HG02884 (cell line): Measurements from ENCODE around the gene MYO18B.
"Not testable (repeated sequence)": the region's sequence is repeated elsewhere in the genome, so short reads cannot be mapped to it uniquely, and the experiment has no call there.

Experiments
- ATAC-seq: cut with Tn5 transposase; IDR thresholded peaks from one replicate; pipeline ENCODE4 v1.9.1; 2021; ENCODE audit warnings: mild to moderate bottlenecking, moderate library complexity; ENCODE audit not compliant: unreplicated experiment

The MYO18B gene, protein sequence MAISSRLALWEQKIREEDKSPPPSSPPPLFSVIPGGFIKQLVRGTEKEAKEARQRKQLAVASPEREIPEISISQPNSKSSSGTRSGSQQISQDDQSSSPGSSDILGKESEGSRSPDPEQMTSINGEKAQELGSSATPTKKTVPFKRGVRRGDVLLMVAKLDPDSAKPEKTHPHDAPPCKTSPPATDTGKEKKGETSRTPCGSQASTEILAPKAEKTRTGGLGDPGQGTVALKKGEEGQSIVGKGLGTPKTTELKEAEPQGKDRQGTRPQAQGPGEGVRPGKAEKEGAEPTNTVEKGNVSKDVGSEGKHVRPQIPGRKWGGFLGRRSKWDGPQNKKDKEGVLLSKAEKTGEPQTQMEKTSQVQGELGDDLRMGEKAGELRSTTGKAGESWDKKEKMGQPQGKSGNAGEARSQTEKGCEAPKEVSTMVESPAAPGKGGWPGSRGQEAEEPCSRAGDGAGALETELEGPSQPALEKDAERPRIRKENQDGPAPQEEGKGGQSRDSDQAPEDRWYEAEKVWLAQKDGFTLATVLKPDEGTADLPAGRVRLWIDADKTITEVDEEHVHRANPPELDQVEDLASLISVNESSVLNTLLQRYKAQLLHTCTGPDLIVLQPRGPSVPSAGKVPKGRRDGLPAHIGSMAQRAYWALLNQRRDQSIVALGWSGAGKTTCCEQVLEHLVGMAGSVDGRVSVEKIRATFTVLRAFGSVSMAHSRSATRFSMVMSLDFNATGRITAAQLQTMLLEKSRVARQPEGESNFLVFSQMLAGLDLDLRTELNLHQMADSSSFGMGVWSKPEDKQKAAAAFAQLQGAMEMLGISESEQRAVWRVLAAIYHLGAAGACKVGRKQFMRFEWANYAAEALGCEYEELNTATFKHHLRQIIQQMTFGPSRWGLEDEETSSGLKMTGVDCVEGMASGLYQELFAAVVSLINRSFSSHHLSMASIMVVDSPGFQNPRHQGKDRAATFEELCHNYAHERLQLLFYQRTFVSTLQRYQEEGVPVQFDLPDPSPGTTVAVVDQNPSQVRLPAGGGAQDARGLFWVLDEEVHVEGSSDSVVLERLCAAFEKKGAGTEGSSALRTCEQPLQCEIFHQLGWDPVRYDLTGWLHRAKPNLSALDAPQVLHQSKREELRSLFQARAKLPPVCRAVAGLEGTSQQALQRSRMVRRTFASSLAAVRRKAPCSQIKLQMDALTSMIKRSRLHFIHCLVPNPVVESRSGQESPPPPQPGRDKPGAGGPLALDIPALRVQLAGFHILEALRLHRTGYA (N-terminal part only)

DNA sequence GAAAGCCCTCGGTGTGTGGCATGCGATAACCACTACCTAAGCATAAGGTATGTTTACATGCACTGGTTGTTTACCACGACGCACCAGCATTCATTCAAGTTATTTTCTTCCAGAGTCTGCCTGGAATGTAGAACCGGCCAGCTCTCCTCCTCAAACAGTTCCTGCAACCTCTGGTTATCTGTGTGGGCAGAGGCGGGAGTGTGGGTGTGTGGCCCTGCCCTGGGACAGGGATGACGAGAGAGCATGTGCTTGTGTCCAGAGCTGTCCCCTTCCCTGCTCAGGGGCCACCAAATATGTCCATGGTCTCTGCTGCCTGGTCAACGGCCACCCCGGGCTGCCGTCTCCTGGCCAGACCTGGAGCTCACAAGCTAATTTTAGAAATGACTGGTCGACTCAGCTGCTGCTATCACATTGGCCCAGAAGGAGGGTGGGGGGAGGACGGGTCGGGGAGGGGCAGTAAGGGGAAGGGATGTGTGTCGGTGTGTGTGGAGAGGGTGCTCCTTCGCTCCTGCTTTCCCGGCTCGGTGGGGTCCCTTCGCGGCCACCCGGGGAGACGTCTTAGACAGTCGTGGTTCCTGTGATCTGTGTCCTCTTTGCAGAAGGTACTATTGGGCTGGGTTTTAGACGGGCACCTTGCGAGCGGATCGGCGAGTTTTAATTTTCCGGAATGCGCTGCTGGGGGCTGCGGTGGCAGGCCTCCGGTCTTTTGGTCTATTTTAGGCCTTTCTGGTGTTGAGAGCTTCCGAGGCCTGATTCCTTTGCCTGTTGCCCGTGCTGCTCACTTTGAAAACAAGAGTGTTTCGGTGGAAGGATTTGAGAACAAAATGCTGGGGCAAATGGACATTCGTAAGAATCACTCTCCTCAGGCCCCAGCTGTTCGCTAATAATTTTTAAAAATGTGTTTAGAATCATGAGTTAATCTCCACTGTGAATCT, at the start of gene MYO18B:
MYO18B (plus strand) TSS at position 497 of the 935 bp plus-strand sequence. CDS start 18,905 bp downstream, outside the sequence.
- ATAC-seq: no peak

DNA sequence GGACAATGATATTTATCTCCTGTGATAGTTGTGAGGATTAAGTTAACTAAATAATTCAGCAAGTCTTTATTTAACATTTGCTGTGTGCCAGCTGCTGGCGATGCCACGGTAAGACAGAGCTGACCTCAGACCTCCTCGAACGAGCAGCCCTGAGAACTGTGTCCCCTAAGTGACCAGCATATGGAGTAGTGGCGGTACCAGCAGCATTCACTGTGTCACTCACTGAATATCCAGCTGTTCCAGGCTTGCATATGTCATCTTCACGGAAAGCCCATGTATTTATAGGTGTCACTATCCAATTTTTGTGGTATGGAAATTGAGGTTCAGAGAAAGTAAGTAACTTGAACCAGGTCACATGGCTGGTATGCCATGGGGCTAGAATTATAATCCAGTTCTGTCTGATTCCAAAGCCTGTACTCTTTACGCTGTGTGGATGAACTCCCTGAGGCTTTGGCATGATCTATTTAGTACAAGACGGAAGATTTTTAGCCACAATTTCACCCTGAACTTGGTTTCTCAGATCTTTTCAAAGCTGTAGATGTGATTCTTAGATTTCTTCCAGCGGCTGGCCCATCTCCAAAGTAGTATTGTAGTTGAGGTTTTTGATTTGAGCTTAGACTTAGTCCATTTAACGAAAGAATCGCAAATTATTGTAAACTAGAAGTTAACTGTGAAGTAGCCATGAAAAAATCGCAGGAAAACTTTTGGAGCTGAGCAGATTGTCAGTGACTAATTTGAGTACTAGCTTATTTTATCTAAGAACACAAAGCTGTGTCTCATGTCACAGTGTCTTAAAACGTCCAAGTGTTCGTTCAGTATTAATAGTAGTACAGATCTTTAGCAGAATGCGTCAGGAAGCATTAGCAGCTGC, 49.4 kb upstream of the MYO18B start:
- no peak for ATAC-seq

DNA sequence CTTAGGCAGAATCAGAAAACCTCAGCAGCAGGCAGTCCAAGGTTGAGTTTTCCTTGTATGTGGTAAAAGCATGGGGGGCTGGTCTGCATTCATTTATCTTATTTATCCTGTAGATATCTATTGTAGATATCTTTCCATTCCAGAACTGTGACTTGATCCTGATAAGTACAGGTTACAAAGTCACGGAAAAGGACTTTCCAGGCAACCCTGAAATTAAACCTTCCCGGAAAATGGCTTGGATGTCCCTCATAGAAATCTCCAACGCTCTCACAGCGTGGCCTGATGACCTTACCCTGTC, 48.8 kb upstream of the MYO18B start:
- no peak for ATAC-seq

DNA sequence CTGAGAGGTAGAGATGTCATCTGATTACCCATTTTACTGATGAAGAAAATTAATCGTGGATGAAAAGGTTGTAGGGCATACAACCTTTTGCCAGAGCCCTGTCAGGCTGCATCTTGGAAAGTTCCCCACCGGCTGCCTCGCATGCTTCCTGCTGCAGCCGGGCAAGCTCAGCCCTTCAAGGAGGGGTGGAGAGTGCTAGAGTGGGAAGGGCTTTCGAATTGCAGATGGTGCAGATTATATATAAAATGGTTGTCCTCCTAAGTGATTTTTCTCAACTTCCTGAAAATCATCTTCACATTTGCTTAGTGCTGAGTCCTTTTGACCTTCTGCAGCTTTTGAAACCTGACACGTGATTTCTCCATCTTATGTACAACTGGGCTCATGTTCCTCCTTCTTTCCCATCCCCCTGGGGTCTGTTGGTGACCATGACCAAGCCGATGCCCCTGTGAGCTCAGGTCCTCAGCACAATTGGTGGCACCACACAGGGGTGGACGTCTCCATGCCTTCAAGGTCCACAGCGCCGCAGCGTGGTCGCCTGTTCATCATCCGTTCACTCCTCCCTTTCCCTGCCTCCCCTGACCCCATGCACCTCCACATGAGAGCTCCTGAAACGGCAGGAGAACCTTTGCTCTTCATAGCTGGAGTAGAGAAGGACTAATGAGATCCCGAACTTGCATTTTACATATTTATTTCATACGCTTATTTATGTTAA, 47.6 kb upstream of the MYO18B start:
- ATAC-seq: no peak

DNA sequence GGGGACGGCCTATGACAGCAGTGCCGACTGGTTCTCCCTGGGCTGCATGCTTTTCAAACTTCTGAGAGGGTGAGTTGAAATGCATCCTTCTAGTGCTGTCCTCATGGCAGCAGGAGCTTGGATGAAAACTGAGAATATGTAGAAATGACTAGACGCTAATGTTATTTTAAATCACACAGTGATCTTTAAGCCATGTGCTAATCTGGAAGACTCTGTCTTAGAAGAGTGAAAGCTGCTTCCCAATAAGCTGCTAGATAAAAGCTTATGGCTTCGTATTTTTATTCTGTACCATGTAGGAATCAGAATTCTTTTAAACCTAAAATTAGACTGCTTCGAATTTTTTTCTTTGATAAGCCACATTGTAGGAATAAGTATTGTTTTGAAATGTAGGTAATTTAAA, 46.8 kb upstream of the MYO18B start:
- ATAC-seq: no peak

DNA sequence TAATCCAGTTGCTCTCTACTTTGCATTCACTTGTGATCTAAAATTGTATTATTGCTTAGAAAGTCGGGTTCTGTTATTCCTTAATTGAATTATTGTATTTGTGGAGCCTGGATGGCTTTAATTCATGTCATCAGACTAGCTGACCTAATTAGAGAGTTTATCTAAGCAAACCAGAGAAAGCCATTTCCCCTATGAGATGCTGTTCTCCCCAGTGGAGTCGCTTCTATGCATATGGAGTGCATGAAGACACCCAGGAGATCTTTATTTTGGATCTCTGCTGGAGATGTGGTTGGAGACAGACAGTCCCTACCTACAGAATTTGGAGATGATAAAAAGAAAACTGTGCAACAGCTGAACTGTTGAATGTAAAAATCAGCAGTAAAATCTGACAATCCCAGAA, 45.2 kb upstream of the MYO18B start:
- ATAC-seq: no peak

DNA sequence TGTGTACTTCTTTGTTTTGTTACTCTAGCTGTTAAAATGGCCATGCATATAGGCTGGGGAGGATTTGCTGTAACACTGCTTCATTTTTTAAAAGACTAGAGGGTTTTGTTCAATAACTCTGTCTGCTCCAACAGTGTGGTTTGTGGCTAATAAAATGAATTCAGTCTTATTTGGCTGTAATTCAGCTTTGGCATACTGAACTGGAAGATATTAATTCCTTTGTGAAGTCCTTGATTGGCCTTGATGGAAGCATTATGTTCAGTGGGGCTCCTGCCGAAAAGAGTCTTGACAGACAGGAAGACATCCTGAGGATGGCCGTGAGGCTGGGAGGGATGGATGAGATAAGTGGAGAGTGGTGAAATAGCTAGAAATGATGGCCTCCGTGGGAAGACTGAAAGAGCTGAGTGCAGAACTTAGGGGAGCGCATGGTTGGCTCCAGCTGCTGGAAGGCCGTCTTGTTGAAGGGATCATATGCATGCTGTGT, 44.8 kb upstream of the MYO18B start:
- no peak for ATAC-seq

DNA sequence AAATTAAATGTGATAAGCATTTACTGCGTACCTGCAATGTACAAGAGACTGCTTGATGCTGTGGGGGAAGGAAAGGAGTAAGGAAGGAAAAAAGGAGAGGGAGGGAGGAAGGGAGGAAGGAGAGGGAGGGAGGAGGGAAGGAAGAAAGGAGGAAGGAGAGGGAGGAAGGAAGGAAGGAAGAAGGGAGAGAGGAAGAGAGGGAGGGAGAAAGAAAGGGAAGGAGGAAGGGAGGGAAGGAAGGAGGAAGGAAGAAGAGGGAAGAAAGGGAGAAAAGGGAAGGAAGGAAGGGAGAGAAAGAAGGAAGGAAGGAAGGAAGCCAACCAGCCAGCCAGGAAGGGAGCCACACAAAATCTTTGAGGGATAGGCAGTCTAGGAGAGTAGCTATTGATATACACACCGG, 44.0 kb upstream of the MYO18B start:
- no peak for ATAC-seq

DNA sequence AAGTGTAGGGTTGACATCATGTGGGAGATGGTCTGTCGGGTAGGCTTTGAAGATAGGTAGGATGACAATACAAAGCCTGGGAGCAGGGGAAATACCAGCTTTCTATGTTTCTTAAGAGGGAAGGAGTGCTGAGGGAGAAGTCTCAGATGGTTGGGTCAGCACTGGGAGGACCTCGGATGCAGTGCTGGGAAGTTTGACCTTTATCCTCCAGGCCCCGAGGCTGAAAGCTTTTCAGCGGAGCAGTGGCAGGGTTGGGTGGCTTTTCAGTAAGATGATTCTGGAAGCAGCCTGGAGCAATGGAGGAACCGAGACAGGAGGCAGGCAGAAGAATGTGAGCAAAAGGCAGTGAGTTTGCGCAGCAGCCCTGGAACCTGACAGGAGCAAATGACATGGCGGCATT, 43.5 kb upstream of the MYO18B start:
- ATAC-seq: no peak

DNA sequence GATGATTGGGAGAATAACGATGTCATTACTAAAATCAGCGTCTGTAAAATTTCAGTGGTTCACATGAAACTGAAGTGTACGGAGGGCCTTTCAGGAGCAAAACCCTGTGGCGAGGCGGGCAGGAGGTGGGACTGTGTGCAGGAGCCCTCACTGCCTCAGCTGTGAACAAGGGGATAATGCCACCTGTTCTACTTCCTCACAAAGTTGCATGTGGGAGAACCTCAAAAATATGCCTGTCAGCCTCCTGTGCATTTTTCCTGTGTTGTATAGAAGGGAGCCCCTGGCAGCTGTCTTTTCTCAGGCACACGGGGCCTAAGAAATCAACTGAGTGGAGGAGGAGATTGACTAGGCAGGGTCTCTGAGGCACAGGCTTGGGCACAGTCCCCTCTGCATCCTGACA, 43.0 kb upstream of the MYO18B start:
- no peak for ATAC-seq

DNA sequence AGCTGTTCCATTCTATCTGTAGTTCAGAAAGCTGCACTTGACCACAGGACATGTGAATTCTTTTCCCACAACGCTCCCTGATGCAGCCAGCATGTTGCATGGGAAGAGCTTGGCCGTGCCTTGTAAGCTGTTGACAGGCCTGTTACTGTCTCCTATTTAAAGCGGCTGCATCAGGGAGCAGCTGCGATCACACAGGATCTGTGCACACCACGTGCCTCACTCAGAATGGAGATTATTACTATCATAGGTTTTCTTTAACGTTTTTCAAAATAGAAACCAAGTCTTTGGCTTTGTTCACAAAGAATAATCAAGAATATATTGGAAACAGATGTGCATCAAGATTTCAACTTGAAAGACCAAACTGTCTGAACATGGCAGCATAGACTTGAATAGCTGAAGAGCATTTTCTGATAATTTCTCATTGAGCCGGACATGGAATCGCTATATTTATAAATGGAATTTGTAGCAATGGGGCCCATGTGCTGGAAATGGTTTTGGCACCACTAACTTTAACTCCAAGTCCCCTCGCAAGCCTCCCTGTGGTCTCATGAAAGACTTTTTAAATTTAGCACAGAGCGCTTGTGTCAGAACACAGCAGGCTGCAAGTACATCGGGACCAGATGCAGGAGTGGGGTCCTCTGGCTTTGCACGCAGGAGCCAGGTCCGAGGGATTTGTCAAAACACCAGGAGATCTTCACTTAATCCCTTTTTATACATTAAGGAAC, 40.8 kb upstream of the MYO18B start:
- no peak for ATAC-seq

DNA sequence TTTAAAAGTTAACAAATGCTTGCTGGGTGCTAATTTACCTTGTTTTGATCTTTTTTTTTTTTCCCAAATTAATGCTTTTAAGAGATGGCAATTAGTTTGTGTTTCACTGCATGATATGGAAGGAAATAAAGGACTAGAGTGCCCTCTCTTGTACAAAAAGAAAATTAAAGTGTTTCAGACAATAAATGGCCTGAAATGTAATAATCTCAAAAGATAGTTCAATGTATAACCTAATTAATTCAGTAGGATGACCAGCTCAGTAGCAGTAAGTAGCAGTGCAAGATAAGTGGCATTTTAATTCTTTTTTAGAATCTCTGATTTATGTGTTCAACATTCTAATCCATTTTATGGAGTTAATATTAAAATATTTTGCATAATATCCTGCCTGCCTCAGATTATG, 39.9 kb upstream of the MYO18B start:
- ATAC-seq: no peak

DNA sequence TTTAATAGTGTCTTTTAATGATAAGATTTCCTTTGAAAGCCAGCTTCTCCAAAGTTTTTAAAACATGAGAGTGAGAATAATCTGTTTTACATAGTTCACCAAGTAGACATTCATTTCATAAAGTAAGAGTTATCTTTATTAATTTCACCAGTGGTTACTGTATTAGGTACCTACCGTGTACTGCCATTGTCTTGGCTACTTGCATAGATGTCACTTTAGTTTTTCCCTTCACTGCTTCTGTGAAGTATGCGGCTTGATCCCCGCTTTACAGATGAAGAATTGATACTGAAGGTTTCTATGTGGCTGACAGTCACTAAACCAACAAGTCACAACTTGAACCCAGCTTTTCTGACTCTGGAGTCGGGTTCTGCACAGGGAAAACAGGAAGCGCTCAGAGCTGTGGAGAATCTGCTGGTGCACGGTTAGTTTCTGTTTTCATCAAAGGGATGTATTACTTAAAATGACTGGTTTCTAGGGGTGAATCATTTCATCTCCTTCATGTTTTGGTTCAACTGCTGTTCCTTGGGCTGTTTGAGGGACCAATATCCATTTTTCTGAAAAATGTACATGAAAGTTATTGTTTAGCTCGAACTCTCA, 39.3 kb upstream of the MYO18B start:
- ATAC-seq: no peak

DNA sequence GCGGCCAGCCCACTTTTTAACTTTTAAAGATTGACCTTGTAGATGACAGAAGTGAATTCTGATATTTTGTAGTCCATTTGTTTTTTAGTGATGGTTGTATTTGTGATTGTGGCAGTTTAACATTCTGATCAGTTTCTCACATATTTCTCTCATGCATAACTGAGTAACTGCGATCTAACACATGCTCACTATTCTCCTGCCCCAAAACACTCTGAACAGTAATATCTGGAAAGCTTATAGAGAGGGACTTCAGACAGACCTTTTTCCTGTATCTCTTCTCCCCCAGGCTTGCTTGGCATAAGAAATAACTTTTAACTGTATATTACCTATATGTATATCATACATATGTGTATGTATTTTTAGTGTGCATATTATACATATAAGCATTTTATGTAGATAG, 37.3 kb upstream of the MYO18B start:
- no peak for ATAC-seq

DNA sequence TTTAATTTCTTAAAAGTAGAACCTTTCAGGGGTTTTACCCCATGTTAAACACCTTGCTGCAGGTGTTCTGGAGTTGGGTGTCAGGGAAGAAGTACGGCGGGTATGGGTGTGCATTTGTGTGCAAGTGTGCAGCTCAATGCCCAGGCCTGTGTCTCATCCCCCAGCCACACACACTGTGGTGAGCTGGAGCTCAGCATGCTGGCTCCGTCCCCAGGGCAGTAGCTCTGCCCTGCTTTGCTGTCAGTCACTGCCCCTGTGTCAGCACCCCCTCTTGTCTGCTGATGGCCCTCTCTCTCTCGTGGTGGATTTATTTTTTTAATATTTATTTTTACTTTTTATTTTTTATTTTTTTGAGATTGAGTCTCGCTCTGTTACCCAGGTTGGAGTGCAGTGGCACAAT, 35.8 kb upstream of the MYO18B start:
- no peak for ATAC-seq

DNA sequence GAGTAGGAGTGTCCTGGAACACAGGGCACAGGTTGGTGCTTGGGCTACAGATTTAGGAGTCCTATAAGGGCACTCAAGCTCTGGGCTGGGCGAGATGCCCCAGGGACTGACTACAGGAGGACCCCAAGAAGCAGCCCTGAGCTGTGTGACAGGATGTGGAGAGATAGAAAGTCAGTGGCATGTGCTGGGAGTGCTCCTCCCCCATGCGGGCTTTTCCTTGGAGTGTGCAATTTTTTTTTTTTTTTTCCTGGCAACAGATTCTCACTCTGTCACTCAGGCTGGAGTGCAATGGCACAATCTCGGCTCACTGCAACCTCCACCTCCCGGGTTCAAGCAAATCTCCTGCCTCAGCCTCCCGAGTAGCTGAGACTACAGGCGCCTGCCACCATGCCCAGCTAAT, 33.6 kb upstream of the MYO18B start:
- ATAC-seq: not testable (repeated sequence)

DNA sequence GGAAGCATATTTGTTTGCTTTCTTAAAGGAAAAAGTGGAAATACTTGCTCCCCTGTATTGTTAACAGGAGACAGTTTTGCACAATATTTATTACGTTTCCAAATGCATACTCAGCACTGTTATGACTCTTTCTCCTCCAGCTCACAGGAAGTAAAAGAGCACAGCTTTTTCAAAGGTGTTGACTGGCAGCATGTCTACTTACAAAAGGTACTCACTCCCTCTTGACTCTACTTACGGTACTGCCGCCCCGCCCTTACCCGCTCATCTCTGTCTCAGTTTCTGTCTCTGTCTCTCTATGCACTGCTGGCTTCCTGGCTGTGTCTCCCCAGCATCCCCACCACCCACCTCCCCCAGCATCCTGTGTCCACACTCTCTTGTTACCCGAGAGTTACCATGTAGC, 32.2 kb upstream of the MYO18B start:
- no peak for ATAC-seq

DNA sequence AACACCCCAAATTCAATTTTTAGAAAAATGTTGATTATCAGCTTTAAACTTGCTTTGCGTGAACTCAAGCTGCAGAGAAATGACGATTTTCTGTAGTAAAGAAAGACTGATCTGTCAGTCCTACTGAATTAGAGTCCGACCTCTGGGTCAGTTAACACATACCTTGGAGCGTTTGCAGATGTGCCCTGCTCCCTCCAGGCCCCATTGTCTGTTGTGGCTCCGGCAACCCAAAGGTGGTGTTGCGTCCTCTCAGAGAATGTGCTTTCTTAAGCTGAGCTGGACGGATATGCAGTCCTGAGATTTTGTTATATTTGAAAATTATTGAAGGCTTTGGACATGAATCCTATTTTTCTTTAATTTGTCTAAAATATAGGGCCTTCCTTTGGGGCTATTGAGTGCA, 31.5 kb upstream of the MYO18B start:
- ATAC-seq: no peak
